Left lobe of liver (tissue), 2 donors: ENCODE measurements around the gene CDH22. TPM values are rescaled to one million over a fixed set of nuclear protein-coding genes. Genes with fewer than 3 reads are reported as not detected.

Experiments
- ATAC-seq: fragments of 200-7000 bp; cut with Tn5 transposase; one replicate; pipeline ENCODE4 v1.9.1; 2020; ENCODE audit warnings: mild to moderate bottlenecking, moderate library complexity
- DNase-seq: peaks from one replicate; pipeline ENCODE4 v3.0.0-alpha.2; 2020; ENCODE audit warnings: low spot score
- total RNA-seq: library from RNA; stranded (reverse); gene quantifications from one replicate; pipeline ENCODE4 v1.2.1, GENCODE V29; 2021
- donor health status: DM: no; HTN: no; CAD: no; lungs with moderate emphysema.
- donor health status: DM: no; HTN: yes; CAD: no.

The CDH22 gene
- total RNA-seq, 1 donor from 2014 or later, result 0.08 TPM

GRCh38 chr20:46344488-46345162 lies 36.3 kb upstream of the CDH22 start:
- ATAC-seq, result no peak
- no peak for DNase-seq

- DNase-seq (no peak), ATAC-seq (no peak)
Measured at GRCh38 chr20:46343975-46344357, 35.7 kb upstream of the CDH22 start.

- DNase-seq (no peak), ATAC-seq (peak; percentile 43)
Measured at GRCh38 chr20:46343348-46343974, 35.2 kb upstream of the CDH22 start.

GRCh38 chr20:46342451-46343347 lies 34.4 kb upstream of the CDH22 start:
- no peak for DNase-seq
- ATAC-seq, result no peak

- DNase-seq (no peak), ATAC-seq (no peak)
Measured at GRCh38 chr20:46342010-46342378, 33.7 kb upstream of the CDH22 start.

- ATAC-seq (no peak), DNase-seq (no peak)
Measured at GRCh38 chr20:46341074-46342009, 33.0 kb upstream of the CDH22 start.

GRCh38 chr20:46339037-46339436 lies 30.7 kb upstream of the CDH22 start:
- DNase-seq, result no peak
- no peak for ATAC-seq

- DNase-seq (no peak), ATAC-seq (no peak)
Measured at GRCh38 chr20:46336735-46337134, 28.4 kb upstream of the CDH22 start.

GRCh38 chr20:46334303-46334904 lies 26.1 kb upstream of the CDH22 start:
- ATAC-seq, result no peak
- no peak for DNase-seq

- ATAC-seq, result no peak
- DNase-seq, result no peak
Measured at GRCh38 chr20:46333161-46333991, 25.1 kb upstream of the CDH22 start.

GRCh38 chr20:46332373-46333160 lies 24.3 kb upstream of the CDH22 start:
- ATAC-seq (no peak), DNase-seq (no peak)

GRCh38 chr20:46331611-46332361 lies 23.5 kb upstream of the CDH22 start:
- ATAC-seq, result no peak
- DNase-seq, result no peak

GRCh38 chr20:46330831-46331371 lies 22.6 kb upstream of the CDH22 start:
- no peak for ATAC-seq
- DNase-seq, result no peak

- ATAC-seq (no peak), DNase-seq (no peak)
Measured at GRCh38 chr20:46330072-46330763, 21.9 kb upstream of the CDH22 start.

- no peak for ATAC-seq
- DNase-seq, result no peak
Measured at GRCh38 chr20:46328200-46328882, 20.0 kb upstream of the CDH22 start.

- ATAC-seq (no peak), DNase-seq (no peak)
Measured at GRCh38 chr20:46327557-46327956, 19.3 kb upstream of the CDH22 start.
